Subcutaneous adipose tissue (tissue), 4 donors: ENCODE measurements around the gene ZNF175. TPM values are rescaled to one million over a fixed set of nuclear protein-coding genes. Genes with fewer than 3 reads are reported as not detected.

Experiments used
- CTCF ChIP-seq: fragments of 450-650 bp; IDR thresholded peaks from one replicate; pipeline ENCODE4 v1.5.1; 2016; ENCODE audit warnings: low read depth, mild to moderate bottlenecking, control low read depth, antibody characterized with exemption, moderate library complexity
- total RNA-seq, 4 donors: library from RNA; depleted of rRNA; stranded (reverse); fragments of >200 nt; gene quantifications; one replicate each; pipeline ENCODE4 v1.1.0, GENCODE V29; 2016

The ZNF175 gene
- total RNA-seq, 4 donors from 2014 or later: 5.3 to 10.1 (median 7.1) TPM

- no peak for TF ChIP-seq CTCF
Measured at GRCh38 chr19:51546107-51546649, 24.9 kb upstream of the ZNF175 start.

GRCh38 chr19:51546650-51547396 is 24.3 kb upstream of the ZNF175 start:
- TF ChIP-seq CTCF: no peak

GRCh38 chr19:51547397-51548212 is 23.5 kb upstream of the ZNF175 start:
- no peak for TF ChIP-seq CTCF

DNA sequence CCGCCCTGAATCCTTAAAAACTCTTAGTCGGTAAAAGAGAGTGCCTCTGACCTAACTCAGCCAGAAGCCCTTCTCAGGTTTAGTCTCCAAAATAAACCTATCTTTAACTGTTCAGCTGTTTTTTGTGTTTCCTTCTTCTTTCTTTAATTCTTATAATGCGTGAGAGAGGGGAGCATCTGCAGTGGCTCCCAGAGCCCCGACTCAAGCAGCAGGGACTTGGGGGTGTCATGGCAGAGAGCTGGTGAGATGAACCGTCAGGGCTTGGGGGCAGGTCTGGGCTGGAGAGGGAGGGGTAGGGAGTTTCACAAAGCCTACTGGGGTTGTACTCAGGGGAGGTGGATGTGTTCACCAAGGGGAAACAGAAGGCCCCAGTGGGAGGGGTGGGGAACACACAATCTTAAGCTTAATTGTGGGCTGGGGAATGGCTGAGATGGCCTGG is 22.9 kb upstream of the ZNF175 start:
- no peak for TF ChIP-seq CTCF

DNA sequence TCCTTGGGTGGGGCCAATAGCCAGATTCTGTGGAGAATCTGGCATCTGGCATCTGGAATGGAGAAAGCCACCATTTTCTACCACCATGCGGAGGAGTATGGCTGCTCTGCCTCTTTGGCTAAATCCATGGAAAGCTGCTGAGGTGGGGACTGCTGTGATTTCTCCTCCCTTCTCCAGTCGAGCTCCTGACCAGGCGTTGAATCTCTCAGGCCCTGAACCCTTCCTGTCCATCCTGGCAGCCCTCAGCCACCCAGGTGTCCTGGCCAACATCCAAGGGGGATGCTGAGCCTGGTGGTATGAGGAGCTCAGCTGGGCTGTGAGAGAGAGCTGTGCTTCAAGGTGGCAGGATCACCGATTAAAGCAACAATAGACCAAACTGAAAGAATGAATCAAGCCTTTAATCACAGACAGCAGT is 22.2 kb upstream of the ZNF175 start:
- no peak for TF ChIP-seq CTCF

- TF ChIP-seq CTCF: no peak
Measured at GRCh38 chr19:51549533-51550324, 21.4 kb upstream of the ZNF175 start.
